CMK (cell line): ENCODE data around the gene ST3GAL4.
"Not testable (repeated sequence)": the region's sequence is repeated elsewhere in the genome, so short reads cannot be mapped to it uniquely, and the experiment has no call there.

Source experiments
- DNase-seq: peaks from one replicate; pipeline ENCODE4 v3.0.0-alpha.2; 2010; ENCODE audit warnings: low read depth

ST3GAL4 gene

GRCh38 chr11:126355324-126355925 lies at the start of gene ST3GAL4:
Gene ST3GAL4 (plus strand): TSS chr11:126355686. CDS start chr11:126406156, 50,470 bp downstream.
- peak; percentile 93 for DNase-seq

GRCh38 chr11:126305699-126306098 lies 49.8 kb upstream of the ST3GAL4 start:
- no peak for DNase-seq

GRCh38 chr11:126307706-126308105 lies 47.8 kb upstream of the ST3GAL4 start:
- peak; percentile 45 for DNase-seq

GRCh38 chr11:126308271-126308671 lies 47.2 kb upstream of the ST3GAL4 start:
- DNase-seq, result no peak

- DNase-seq, result not testable (repeated sequence)
Observed at GRCh38 chr11:126308771-126309170, 46.7 kb upstream of the ST3GAL4 start.

- peak; percentile 72 for DNase-seq
Observed at GRCh38 chr11:126310200-126310991, 45.1 kb upstream of the ST3GAL4 start.

- DNase-seq, result no peak
Observed at GRCh38 chr11:126310992-126311310, 44.5 kb upstream of the ST3GAL4 start.

- DNase-seq, result no peak
Observed at GRCh38 chr11:126311401-126312291, 43.8 kb upstream of the ST3GAL4 start.

- no peak for DNase-seq
Observed at GRCh38 chr11:126312961-126313360, 42.5 kb upstream of the ST3GAL4 start.

GRCh38 chr11:126313826-126314225 lies 41.7 kb upstream of the ST3GAL4 start:
- DNase-seq, result no peak

GRCh38 chr11:126317432-126317755 lies 38.1 kb upstream of the ST3GAL4 start:
- DNase-seq, result no peak

GRCh38 chr11:126317756-126318573 lies 37.5 kb upstream of the ST3GAL4 start:
- peak; percentile 40 for DNase-seq

- no peak for DNase-seq
Observed at GRCh38 chr11:126318574-126319373, 36.7 kb upstream of the ST3GAL4 start.

GRCh38 chr11:126319374-126319740 lies 36.1 kb upstream of the ST3GAL4 start:
- DNase-seq, result no peak

- DNase-seq, result no peak
Observed at GRCh38 chr11:126322996-126323395, 32.5 kb upstream of the ST3GAL4 start.

- no peak for DNase-seq
Observed at GRCh38 chr11:126327281-126328000, 28.0 kb upstream of the ST3GAL4 start.

- no peak for DNase-seq
Observed at GRCh38 chr11:126328001-126328390, 27.5 kb upstream of the ST3GAL4 start.

- no peak for DNase-seq
Observed at GRCh38 chr11:126328444-126328843, 27.0 kb upstream of the ST3GAL4 start.

GRCh38 chr11:126328938-126329643 lies 26.4 kb upstream of the ST3GAL4 start:
- no peak for DNase-seq

- DNase-seq, result no peak
Observed at GRCh38 chr11:126329644-126330211, 25.8 kb upstream of the ST3GAL4 start.
